HL-60 (cell line): ENCODE data around the gene GRAMD2B.

Experiments used
- DNase-seq, 2 experiments: peaks; one replicate each; pipeline ENCODE4 v3.0.0-alpha.2; 2010 to 2020; ENCODE audit warnings: low read depth in 1 of 2, low spot score in 1 of 2
- H3K27ac ChIP-seq: fragments of 250-450 bp; sonication (Bioruptor Pico); replicated peaks from 2 replicates; pipeline ENCODE4 v1.5.1; 2020; ENCODE audit warnings: mild to moderate bottlenecking, moderate library complexity
- H3K27me3 ChIP-seq: fragments of 250-450 bp; sonication (Bioruptor Pico); 2 replicates; pipeline ENCODE4 v1.5.1; 2021; ENCODE audit warnings: mild to moderate bottlenecking, moderate library complexity; ENCODE audit not compliant: insufficient read depth, poor library complexity, severe bottlenecking
- H3K4me3 ChIP-seq: replicated peaks from 2 replicates; pipeline ENCODE4 v1.5.1; 2011; ENCODE audit warnings: mild to moderate bottlenecking, control low read depth, low read length; ENCODE audit not compliant: insufficient read depth
- GABPA ChIP-seq: IDR thresholded peaks from 2 replicates; pipeline ENCODE4 v1.6.1; 2012; ENCODE audit warnings: low read depth
- POLR2AphosphoS5 ChIP-seq: IDR thresholded peaks from 2 replicates; pipeline ENCODE4 v1.6.1; 2012; ENCODE audit warnings: low read depth
- SPI1 ChIP-seq: IDR thresholded peaks from 2 replicates; pipeline ENCODE4 v1.6.1; 2012; ENCODE audit warnings: low read depth, mild to moderate bottlenecking, borderline replicate concordance
- TF ChIP-seq, protein P1 (sequence below): IDR thresholded peaks from 2 replicates; pipeline ENCODE4 v1.6.1; 2012; ENCODE audit warnings: low read depth; ENCODE audit not compliant: insufficient replicate concordance
- TF ChIP-seq, protein P2 (sequence below): IDR thresholded peaks from one replicate; pipeline ENCODE4 v1.5.1; 2011; ENCODE audit warnings: low read length, control low read depth, inconsistent platforms; ENCODE audit not compliant: insufficient read depth

GRAMD2B gene

DNA sequence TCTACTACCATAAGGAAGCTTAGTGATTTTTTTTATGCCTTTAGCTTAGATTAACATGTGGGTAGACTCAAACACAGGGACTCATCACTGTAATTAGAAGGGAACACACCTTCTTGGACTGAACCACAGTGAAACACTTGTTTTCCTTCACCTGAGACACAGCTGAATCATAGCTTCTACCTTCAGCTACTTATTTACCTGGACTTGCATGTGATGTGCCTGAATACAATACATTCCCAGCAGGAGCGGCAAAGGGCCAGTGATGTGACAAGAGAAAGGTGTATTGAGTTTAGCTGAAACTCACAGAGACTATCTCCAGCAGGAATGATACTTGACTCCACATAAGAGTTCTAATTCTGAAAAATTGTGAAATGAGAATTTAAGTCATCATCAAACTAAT lies 37.8 kb downstream of the GRAMD2B start:
- TF ChIP-seq POLR2AphosphoS5 = no peak
- TF ChIP-seq GABPA = no peak
- TF ChIP-seq, protein P1, sequence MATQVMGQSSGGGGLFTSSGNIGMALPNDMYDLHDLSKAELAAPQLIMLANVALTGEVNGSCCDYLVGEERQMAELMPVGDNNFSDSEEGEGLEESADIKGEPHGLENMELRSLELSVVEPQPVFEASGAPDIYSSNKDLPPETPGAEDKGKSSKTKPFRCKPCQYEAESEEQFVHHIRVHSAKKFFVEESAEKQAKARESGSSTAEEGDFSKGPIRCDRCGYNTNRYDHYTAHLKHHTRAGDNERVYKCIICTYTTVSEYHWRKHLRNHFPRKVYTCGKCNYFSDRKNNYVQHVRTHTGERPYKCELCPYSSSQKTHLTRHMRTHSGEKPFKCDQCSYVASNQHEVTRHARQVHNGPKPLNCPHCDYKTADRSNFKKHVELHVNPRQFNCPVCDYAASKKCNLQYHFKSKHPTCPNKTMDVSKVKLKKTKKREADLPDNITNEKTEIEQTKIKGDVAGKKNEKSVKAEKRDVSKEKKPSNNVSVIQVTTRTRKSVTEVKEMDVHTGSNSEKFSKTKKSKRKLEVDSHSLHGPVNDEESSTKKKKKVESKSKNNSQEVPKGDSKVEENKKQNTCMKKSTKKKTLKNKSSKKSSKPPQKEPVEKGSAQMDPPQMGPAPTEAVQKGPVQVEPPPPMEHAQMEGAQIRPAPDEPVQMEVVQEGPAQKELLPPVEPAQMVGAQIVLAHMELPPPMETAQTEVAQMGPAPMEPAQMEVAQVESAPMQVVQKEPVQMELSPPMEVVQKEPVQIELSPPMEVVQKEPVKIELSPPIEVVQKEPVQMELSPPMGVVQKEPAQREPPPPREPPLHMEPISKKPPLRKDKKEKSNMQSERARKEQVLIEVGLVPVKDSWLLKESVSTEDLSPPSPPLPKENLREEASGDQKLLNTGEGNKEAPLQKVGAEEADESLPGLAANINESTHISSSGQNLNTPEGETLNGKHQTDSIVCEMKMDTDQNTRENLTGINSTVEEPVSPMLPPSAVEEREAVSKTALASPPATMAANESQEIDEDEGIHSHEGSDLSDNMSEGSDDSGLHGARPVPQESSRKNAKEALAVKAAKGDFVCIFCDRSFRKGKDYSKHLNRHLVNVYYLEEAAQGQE = no peak
- TF ChIP-seq SPI1 = no peak
- TF ChIP-seq, protein P2, sequence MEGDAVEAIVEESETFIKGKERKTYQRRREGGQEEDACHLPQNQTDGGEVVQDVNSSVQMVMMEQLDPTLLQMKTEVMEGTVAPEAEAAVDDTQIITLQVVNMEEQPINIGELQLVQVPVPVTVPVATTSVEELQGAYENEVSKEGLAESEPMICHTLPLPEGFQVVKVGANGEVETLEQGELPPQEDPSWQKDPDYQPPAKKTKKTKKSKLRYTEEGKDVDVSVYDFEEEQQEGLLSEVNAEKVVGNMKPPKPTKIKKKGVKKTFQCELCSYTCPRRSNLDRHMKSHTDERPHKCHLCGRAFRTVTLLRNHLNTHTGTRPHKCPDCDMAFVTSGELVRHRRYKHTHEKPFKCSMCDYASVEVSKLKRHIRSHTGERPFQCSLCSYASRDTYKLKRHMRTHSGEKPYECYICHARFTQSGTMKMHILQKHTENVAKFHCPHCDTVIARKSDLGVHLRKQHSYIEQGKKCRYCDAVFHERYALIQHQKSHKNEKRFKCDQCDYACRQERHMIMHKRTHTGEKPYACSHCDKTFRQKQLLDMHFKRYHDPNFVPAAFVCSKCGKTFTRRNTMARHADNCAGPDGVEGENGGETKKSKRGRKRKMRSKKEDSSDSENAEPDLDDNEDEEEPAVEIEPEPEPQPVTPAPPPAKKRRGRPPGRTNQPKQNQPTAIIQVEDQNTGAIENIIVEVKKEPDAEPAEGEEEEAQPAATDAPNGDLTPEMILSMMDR = no peak
- H3K27me3 ChIP-seq = no peaks in the 10 kb centered on the region
- no peak overlapping the region for H3K27ac ChIP-seq
- no peak overlapping the region for H3K4me3 ChIP-seq
- DNase-seq = no peak

DNA sequence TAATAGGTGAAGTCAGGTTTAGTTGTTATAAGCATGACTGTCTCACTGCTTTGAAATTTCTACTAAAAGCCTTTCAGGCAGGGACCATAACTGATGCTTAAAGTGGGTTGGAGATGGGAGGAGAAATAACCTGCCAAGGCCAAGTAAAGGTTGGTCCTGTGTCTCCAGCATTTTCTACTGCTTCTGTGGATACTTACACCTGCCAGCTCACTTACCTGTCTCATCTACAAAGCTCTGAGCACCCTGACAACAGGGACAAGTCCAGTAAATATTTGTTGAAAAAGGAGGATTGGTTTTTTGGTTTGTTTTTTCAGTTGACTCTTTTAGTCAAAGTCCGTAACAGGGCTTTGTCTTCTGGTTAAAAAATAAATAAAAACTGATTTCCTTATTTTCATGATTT lies 38.6 kb downstream of the GRAMD2B start:
- no peak for DNase-seq
- Histone ChIP-seq H3K27ac (no peak overlapping the region), H3K4me3 (no peak overlapping the region), H3K27me3 (no peaks in the 10 kb centered on the region)
- TF ChIP-seq SPI1 (no peak), POLR2AphosphoS5 (no peak), GABPA (no peak)
- TF ChIP-seq, protein P1 = no peak
- TF ChIP-seq, protein P2 = no peak

DNA sequence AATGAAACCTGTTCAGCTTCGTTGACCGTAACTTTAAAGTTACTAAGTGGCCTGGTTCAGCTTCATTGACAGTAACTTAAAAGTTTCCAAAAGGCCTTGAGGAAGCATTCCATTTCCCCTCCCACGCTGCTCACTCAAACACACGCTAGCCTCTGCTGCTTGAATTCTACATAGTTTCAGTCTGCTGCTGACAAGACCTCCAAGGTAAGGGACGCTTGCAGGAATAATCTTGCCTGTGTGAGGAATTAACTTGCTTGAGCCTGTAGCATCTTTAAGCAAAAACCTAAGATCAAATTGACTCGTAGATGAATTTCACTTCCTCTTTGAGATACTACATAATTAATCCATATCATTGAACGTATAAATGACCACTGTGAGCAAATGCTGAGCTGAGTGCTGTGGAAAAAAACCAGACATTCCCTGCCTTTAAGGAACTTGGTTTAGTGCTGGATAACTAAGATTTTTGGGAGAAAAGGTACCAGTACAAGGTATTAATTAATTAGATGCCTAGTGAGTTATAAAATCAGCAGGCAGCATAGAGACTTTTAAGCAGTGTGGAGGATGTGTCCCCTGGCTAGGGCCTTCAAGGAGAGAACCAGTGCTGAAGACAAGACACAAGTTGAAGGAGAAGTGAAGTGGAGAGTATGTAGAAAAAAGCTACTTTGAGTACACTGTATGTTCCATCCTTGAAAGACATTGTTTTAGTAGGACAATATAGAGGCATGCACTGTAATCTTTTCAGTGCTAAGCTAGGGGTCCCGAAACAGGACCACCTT lies 39.2 kb downstream of the GRAMD2B start:
- DNase-seq = no peak
- TF ChIP-seq, protein P2 = no peak
- TF ChIP-seq, protein P1 = no peak
- TF ChIP-seq POLR2AphosphoS5 (no peak), SPI1 (no peak), GABPA (no peak)

More for the DNA sequence above, 39.2 kb downstream of the GRAMD2B start:
- H3K27me3 ChIP-seq = no peaks in the 10 kb centered on the region
- no peak overlapping the region for H3K4me3 ChIP-seq
- H3K27ac ChIP-seq = no peak overlapping the region
